Measurements from ENCODE around the gene GEN1. TPM values are rescaled to one million over a fixed set of nuclear protein-coding genes. Genes with fewer than 3 reads are reported as not detected.

GEN1 gene
- total RNA-seq, 1 experiment from 2014 or later = 29.6 TPM

- BruUV-seq (replicated peaks) = no TSS peak
- no peaks in the 10 kb centered on the region for H3K9me3 Mint-ChIP-seq (ENCODE audit: low read depth, unreplicated experiment)
- DNase-seq = no peak
- no peak overlapping the region for H3K4me3 Mint-ChIP-seq (ENCODE audit: low read depth, unreplicated experiment)
- no peak overlapping the region for H3K27ac Mint-ChIP-seq (ENCODE audit: unreplicated experiment)
- TF ChIP-seq CTCF (IDR thresholded peaks at IDR 0.05; ENCODE audit: unreplicated experiment) = no peak
- H3K36me3 Mint-ChIP-seq (ENCODE audit: insufficient read depth, unreplicated experiment) = peaks cover 11% of the 10 kb centered on the region
- no peaks in the 10 kb centered on the region for H3K4me1 Mint-ChIP-seq (ENCODE audit: low read depth, unreplicated experiment)
- CTCF ChIA-PET = no interaction called here
- no peaks in the 10 kb centered on the region for H3K27me3 Mint-ChIP-seq (ENCODE audit: unreplicated experiment)
- intact Hi-C loops (cut with micrococcal nuclease; ENCODE audit: unreplicated experiment) = loop anchor here (5.0 to 10.0 kb wide), 3 partner anchors 72 to 615 kb away; no protein-coding TSS in a partner anchor
Observed at GRCh38 chr2:17759805-17760204, 5.9 kb downstream of the GEN1 start.

- H3K36me3 Mint-ChIP-seq (ENCODE audit: insufficient read depth, unreplicated experiment) = peaks cover 9% of the 10 kb centered on the region
- no peaks in the 10 kb centered on the region for H3K9me3 Mint-ChIP-seq (ENCODE audit: low read depth, unreplicated experiment)
- H3K4me3 Mint-ChIP-seq (ENCODE audit: low read depth, unreplicated experiment) = no peak overlapping the region
- intact Hi-C loops (cut with micrococcal nuclease; ENCODE audit: unreplicated experiment) = no loop called here
- H3K4me1 Mint-ChIP-seq (ENCODE audit: low read depth, unreplicated experiment) = no peaks in the 10 kb centered on the region
- TF ChIP-seq CTCF (IDR thresholded peaks at IDR 0.05; ENCODE audit: unreplicated experiment) = no peak
- CTCF ChIA-PET = no interaction called here
- no peak overlapping the region for H3K27ac Mint-ChIP-seq (ENCODE audit: unreplicated experiment)
- no peaks in the 10 kb centered on the region for H3K27me3 Mint-ChIP-seq (ENCODE audit: unreplicated experiment)
- BruUV-seq (replicated peaks) = no TSS peak
- DNase-seq = no peak
Observed at GRCh38 chr2:17762451-17762850, 8.5 kb downstream of the GEN1 start.

GRCh38 chr2:17763641-17764333 is 9.8 kb downstream of the GEN1 start:
- Mint-ChIP-seq H3K4me3 (ENCODE audit: low read depth, unreplicated experiment) (no peak overlapping the region), H3K9me3 (ENCODE audit: low read depth, unreplicated experiment) (no peaks in the 10 kb centered on the region), H3K36me3 (ENCODE audit: insufficient read depth, unreplicated experiment) (peaks cover 9% of the 10 kb centered on the region), H3K27ac (ENCODE audit: unreplicated experiment) (no peak overlapping the region), H3K27me3 (ENCODE audit: unreplicated experiment) (no peaks in the 10 kb centered on the region), H3K4me1 (ENCODE audit: low read depth, unreplicated experiment) (no peaks in the 10 kb centered on the region)
- CTCF ChIA-PET = no interaction called here
- intact Hi-C loops (cut with micrococcal nuclease; ENCODE audit: unreplicated experiment) = no loop called here
- no peak for DNase-seq
- no TSS peak for BruUV-seq (replicated peaks)
- TF ChIP-seq CTCF (IDR thresholded peaks at IDR 0.05; ENCODE audit: unreplicated experiment) = no peak

GRCh38 chr2:17765398-17765797 is 11.5 kb downstream of the GEN1 start:
- CTCF ChIA-PET = no interaction called here
- Mint-ChIP-seq H3K9me3 (ENCODE audit: low read depth, unreplicated experiment) (no peaks in the 10 kb centered on the region), H3K27me3 (ENCODE audit: unreplicated experiment) (no peaks in the 10 kb centered on the region), H3K27ac (ENCODE audit: unreplicated experiment) (no peak overlapping the region), H3K4me1 (ENCODE audit: low read depth, unreplicated experiment) (no peaks in the 10 kb centered on the region), H3K4me3 (ENCODE audit: low read depth, unreplicated experiment) (no peak overlapping the region), H3K36me3 (ENCODE audit: insufficient read depth, unreplicated experiment) (peaks cover 9% of the 10 kb centered on the region)
- intact Hi-C loops (cut with micrococcal nuclease; ENCODE audit: unreplicated experiment) = no loop called here
- DNase-seq = no peak
- TF ChIP-seq CTCF (IDR thresholded peaks at IDR 0.05; ENCODE audit: unreplicated experiment) = no peak
- no TSS peak for BruUV-seq (replicated peaks)

Data from Calu3 (cell line).